K562 (cell line): ENCODE results near the gene ITGAL. TPM values are rescaled to one million over a fixed set of nuclear protein-coding genes. Genes with fewer than 3 reads are reported as not detected.

ENCODE experiments used
- BCOR ChIP-seq: fragments of 450-650 bp; IDR thresholded peaks from 2 replicates; pipeline ENCODE4 v1.6.1; 2016
- CCNT2 ChIP-seq: IDR thresholded peaks from 2 replicates; pipeline ENCODE4 v1.6.1; 2011; ENCODE audit warnings: borderline replicate concordance, low read depth, mild to moderate bottlenecking, moderate library complexity, mixed read lengths, low read length; ENCODE audit not compliant: insufficient read length; ENCODE audit errors: extremely low read depth
- CXXC5 ChIP-seq: fragments of 250-450 bp; sonication (Bioruptor Pico); IDR thresholded peaks from 2 replicates; pipeline ENCODE4 v1.8.0; 2022; ENCODE audit warnings: inconsistent platforms, mild to moderate bottlenecking, moderate library complexity
- HDAC8 ChIP-seq: fragments of 450-650 bp; IDR thresholded peaks from 2 replicates; pipeline ENCODE4 v1.6.1; 2016; ENCODE audit warnings: mild to moderate bottlenecking, missing genetic modification characterization, moderate library complexity, missing compliant biosample characterization
- IRF2 ChIP-seq: sonication (generic); formaldehyde crosslinking; IDR thresholded peaks from 2 replicates; pipeline ENCODE4 v1.8.1; 2022; ENCODE audit warnings: mild to moderate bottlenecking, missing genetic modification reagents
- MAFF ChIP-seq: IDR thresholded peaks from 2 replicates; pipeline ENCODE4 v1.6.1; 2012; ENCODE audit warnings: low read length, improper control_type of control experiment
- MEF2A ChIP-seq: IDR thresholded peaks from 2 replicates; pipeline ENCODE4 v1.6.1; 2011; ENCODE audit warnings: low read depth, mild to moderate bottlenecking, low read length, moderate library complexity; ENCODE audit not compliant: control insufficient read depth
- PHB ChIP-seq: fragments of 250-450 bp; sonication (Bioruptor Pico); IDR thresholded peaks from 2 replicates; pipeline ENCODE4 v1.5.0; 2021
- RBFOX2 ChIP-seq: fragments of 200-400 bp; formaldehyde crosslinking; IDR thresholded peaks from 2 replicates; pipeline ENCODE4 v1.6.1; 2017; ENCODE audit warnings: low read depth, mild to moderate bottlenecking, low read length, moderate library complexity
- SAFB2 ChIP-seq: fragments of 200-400 bp; formaldehyde crosslinking; IDR thresholded peaks from 2 replicates; pipeline ENCODE4 v1.6.1; 2018; ENCODE audit warnings: borderline replicate concordance, low read length, low read depth, moderate library complexity; ENCODE audit not compliant: severe bottlenecking
- ZEB2 ChIP-seq: fragments of 450-650 bp; IDR thresholded peaks from 2 replicates; pipeline ENCODE4 v1.6.1; 2016
- ZNF57 ChIP-seq: fragments of 450-650 bp; formaldehyde crosslinking; IDR thresholded peaks from 2 replicates; pipeline ENCODE4 v1.4.0; 2020; ENCODE audit warnings: mild to moderate bottlenecking, moderate library complexity
- ZNF830 ChIP-seq: fragments of 250-450 bp; sonication (Bioruptor Pico); IDR thresholded peaks from 2 replicates; pipeline ENCODE4 v1.5.0; 2021; ENCODE audit warnings: mild to moderate bottlenecking
- polyA plus RNA-seq, 8 experiments: library from polyadenylated mRNA; depleted of rRNA in 4 of 8; stranded (reverse) in 5 of 8; unstranded in 3 of 8; fragments of >200 nt; fragmentation: Nextera tagmentation in 2 of 8; fragmentation: Illumina TruSeq in 1 of 8; extraction: Ambion mirVana in 2 of 8; extraction: Trizol in 1 of 8; gene quantifications; 2 replicates each; pipeline versions ENCODE4 v1.2.1 to v1.2.3, GENCODE V29; 2011 to 2014; ENCODE audit warnings: inconsistent platforms in 1 of 8, missing spikeins in 1 of 8
- total RNA-seq, 7 experiments: library from RNA; depleted of rRNA in 6 of 7; stranded (reverse); fragments of >200 nt in 6 of 7; fragmentation: Illumina TruSeq in 2 of 7; extraction: Trizol in 2 of 7; gene quantifications; 2 replicates each; pipeline versions ENCODE4 v1.2.1 to v1.2.3, GENCODE V29; 2011 to 2021; ENCODE audit warnings: low replicate concordance in 1 of 7
- TF ChIP-seq, protein P1 (sequence below): sonication (generic); formaldehyde crosslinking; IDR thresholded peaks from 2 replicates; pipeline ENCODE4 v1.8.0; 2022; ENCODE audit warnings: mild to moderate bottlenecking, missing genetic modification reagents
- TF ChIP-seq, protein P2 (sequence below): fragments of 450-650 bp; IDR thresholded peaks from 2 replicates; pipeline ENCODE4 v1.6.1; 2018; ENCODE audit not compliant: partially characterized antibody
- TF ChIP-seq, protein P3 (sequence below): fragments of 450-650 bp; formaldehyde crosslinking; IDR thresholded peaks from 2 replicates; pipeline ENCODE4 v1.4.0; 2020; ENCODE audit warnings: mild to moderate bottlenecking, moderate library complexity
- TF ChIP-seq, protein P4 (sequence below): fragments of 450-650 bp; conservative IDR thresholded peaks from 2 replicates; pipeline ENCODE4 v1.6.1; 2016; ENCODE audit warnings: missing genetic modification characterization, low read depth, mild to moderate bottlenecking, missing compliant biosample characterization, moderate library complexity

ITGAL gene
- total and polyA plus RNA-seq, 9 of the 15 experiments (the other 6 are each of a cell fraction or from before 2014, with no cell fraction given) = 0.01 to 0.53 TPM; not detected in 7

DNA sequence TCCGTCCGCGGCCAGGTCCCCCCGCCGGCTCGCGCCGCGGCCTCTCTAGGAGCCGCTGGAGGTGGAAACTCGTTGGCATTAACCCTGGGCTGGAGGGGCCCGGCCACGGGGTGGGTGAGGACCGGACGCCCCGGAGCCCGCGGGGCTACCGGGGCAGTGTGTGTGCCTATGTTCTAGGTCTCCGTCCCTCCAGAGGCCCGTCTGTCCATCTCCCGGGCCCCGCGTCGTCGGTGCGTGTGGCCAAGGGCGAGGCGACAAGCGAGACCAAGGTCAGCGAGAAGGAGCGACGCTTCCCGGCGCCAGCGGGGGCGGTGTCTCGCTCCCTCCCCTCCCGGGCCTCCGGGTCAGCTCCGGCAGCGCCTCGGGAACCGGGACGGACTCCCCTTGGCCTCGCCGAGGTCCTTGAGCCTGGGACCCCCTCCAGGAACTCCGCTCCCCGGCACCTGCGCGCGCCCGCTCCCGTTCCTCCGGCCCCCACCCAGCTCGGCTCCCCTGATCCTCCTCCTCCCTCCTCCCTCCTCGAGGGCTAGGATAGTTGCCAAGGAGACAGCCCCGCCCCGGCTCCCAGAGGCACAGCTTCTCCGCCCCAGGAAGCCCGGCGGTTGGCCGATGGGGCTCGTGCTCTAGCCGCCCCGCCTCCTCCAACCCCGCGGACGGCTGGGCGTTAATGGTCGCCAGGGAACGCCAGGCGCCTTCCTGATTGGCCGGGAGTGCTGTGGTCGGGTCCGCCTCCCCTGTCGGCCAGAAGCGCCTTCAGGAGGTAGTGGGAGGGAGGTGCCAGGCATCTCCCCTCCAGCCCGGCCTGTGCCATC is 54.5 kb downstream of the ITGAL start (continued):
- TF ChIP-seq, protein P1, sequence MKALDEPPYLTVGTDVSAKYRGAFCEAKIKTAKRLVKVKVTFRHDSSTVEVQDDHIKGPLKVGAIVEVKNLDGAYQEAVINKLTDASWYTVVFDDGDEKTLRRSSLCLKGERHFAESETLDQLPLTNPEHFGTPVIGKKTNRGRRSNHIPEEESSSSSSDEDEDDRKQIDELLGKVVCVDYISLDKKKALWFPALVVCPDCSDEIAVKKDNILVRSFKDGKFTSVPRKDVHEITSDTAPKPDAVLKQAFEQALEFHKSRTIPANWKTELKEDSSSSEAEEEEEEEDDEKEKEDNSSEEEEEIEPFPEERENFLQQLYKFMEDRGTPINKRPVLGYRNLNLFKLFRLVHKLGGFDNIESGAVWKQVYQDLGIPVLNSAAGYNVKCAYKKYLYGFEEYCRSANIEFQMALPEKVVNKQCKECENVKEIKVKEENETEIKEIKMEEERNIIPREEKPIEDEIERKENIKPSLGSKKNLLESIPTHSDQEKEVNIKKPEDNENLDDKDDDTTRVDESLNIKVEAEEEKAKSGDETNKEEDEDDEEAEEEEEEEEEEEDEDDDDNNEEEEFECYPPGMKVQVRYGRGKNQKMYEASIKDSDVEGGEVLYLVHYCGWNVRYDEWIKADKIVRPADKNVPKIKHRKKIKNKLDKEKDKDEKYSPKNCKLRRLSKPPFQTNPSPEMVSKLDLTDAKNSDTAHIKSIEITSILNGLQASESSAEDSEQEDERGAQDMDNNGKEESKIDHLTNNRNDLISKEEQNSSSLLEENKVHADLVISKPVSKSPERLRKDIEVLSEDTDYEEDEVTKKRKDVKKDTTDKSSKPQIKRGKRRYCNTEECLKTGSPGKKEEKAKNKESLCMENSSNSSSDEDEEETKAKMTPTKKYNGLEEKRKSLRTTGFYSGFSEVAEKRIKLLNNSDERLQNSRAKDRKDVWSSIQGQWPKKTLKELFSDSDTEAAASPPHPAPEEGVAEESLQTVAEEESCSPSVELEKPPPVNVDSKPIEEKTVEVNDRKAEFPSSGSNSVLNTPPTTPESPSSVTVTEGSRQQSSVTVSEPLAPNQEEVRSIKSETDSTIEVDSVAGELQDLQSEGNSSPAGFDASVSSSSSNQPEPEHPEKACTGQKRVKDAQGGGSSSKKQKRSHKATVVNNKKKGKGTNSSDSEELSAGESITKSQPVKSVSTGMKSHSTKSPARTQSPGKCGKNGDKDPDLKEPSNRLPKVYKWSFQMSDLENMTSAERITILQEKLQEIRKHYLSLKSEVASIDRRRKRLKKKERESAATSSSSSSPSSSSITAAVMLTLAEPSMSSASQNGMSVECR (CRISPR knock-in tag) = peak; percentile 91
- TF ChIP-seq ZNF830 (CRISPR knock-in tag) = peak; percentile 95; the same call in 1 of the 2 replicates
- peak; percentile 56 for TF ChIP-seq CCNT2
- TF ChIP-seq MAFF = no peak
- TF ChIP-seq IRF2 = no peak
- peak; percentile 18; the same call in 1 of the 2 replicates for TF ChIP-seq BCOR
- TF ChIP-seq RBFOX2 = peak; percentile 93
- no peak; the same call in 1 of the 2 replicates for TF ChIP-seq ZNF57 (CRISPR knock-in tag)
- TF ChIP-seq ZEB2 = peak; percentile 53; the same call in 1 of the 2 replicates
- TF ChIP-seq PHB = peak; percentile 56; the same call in 1 of the 2 replicates
- TF ChIP-seq CXXC5 (CRISPR knock-in tag) = peak; percentile 71
- TF ChIP-seq SAFB2 = no peak
- TF ChIP-seq, protein P2, sequence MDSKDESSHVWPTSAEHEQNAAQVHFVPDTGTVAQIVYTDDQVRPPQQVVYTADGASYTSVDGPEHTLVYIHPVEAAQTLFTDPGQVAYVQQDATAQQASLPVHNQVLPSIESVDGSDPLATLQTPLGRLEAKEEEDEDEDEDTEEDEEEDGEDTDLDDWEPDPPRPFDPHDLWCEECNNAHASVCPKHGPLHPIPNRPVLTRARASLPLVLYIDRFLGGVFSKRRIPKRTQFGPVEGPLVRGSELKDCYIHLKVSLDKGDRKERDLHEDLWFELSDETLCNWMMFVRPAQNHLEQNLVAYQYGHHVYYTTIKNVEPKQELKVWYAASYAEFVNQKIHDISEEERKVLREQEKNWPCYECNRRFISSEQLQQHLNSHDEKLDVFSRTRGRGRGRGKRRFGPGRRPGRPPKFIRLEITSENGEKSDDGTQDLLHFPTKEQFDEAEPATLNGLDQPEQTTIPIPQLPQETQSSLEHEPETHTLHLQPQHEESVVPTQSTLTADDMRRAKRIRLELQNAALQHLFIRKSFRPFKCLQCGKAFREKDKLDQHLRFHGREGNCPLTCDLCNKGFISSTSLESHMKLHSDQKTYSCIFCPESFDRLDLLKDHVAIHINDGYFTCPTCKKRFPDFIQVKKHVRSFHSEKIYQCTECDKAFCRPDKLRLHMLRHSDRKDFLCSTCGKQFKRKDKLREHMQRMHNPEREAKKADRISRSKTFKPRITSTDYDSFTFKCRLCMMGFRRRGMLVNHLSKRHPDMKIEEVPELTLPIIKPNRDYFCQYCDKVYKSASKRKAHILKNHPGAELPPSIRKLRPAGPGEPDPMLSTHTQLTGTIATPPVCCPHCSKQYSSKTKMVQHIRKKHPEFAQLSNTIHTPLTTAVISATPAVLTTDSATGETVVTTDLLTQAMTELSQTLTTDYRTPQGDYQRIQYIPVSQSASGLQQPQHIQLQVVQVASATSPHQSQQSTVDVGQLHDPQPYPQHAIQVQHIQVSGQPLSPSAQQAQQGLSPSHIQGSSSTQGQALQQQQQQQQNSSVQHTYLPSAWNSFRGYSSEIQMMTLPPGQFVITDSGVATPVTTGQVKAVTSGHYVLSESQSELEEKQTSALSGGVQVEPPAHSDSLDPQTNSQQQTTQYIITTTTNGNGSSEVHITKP = peak; percentile 50
- TF ChIP-seq, protein P3, sequence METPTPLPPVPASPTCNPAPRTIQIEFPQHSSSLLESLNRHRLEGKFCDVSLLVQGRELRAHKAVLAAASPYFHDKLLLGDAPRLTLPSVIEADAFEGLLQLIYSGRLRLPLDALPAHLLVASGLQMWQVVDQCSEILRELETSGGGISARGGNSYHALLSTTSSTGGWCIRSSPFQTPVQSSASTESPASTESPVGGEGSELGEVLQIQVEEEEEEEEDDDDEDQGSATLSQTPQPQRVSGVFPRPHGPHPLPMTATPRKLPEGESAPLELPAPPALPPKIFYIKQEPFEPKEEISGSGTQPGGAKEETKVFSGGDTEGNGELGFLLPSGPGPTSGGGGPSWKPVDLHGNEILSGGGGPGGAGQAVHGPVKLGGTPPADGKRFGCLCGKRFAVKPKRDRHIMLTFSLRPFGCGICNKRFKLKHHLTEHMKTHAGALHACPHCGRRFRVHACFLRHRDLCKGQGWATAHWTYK (CRISPR knock-in tag) = peak; percentile 73
- no peak for TF ChIP-seq MEF2A
- TF ChIP-seq, protein P4, sequence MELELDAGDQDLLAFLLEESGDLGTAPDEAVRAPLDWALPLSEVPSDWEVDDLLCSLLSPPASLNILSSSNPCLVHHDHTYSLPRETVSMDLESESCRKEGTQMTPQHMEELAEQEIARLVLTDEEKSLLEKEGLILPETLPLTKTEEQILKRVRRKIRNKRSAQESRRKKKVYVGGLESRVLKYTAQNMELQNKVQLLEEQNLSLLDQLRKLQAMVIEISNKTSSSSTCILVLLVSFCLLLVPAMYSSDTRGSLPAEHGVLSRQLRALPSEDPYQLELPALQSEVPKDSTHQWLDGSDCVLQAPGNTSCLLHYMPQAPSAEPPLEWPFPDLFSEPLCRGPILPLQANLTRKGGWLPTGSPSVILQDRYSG = no peak
- TF ChIP-seq HDAC8 (tag) = no peak
